Fibroblast of lung (primary cell): ENCODE data around the gene ZCCHC17. TPM values are rescaled to one million over a fixed set of nuclear protein-coding genes. Genes with fewer than 3 reads are reported as not detected.
"Not testable (repeated sequence)": the region's sequence is repeated elsewhere in the genome, so short reads cannot be mapped to it uniquely, and the experiment has no call there.

ENCODE experiments used
- DNase-seq, 2 donors: peaks; one replicate each; pipeline versions ENCODE4 v3.0.0 to v3.0.0-alpha.2; 2010; ENCODE audit warnings: low read depth in 2 of 2
- H2AFZ ChIP-seq: 2 replicates; pipeline ENCODE4 v1.5.1; 2012; ENCODE audit warnings: low read length, control low read depth, inconsistent platforms
- H3K27ac ChIP-seq: 2 replicates; pipeline ENCODE4 v1.5.1; 2011; ENCODE audit warnings: low read length, control low read depth; ENCODE audit not compliant: insufficient read depth
- H3K27me3 ChIP-seq: 2 replicates; pipeline ENCODE4 v1.5.1; 2011; ENCODE audit warnings: mild to moderate bottlenecking, low read length; ENCODE audit not compliant: control insufficient read depth, insufficient read depth
- H3K36me3 ChIP-seq: 2 replicates; pipeline ENCODE4 v1.5.1; 2011; ENCODE audit warnings: low read length; ENCODE audit not compliant: control insufficient read depth, insufficient read depth
- H3K4me1 ChIP-seq: 2 replicates; pipeline ENCODE4 v1.5.1; 2011; ENCODE audit warnings: low read length; ENCODE audit not compliant: control insufficient read depth, insufficient read depth; ENCODE audit errors: extremely low read depth
- H3K4me2 ChIP-seq: 2 replicates; pipeline ENCODE4 v1.5.1; 2011; ENCODE audit warnings: low read length, control low read depth; ENCODE audit not compliant: insufficient read depth; ENCODE audit errors: extremely low read depth
- H3K4me3 ChIP-seq, 4 experiments: fragments of 200-600 bp in 1 of 4; sonication (generic) in 1 of 4; replicated peaks in 1 of 4; 2 replicates each; pipeline ENCODE4 v1.5.1; 2011 to 2016; ENCODE audit warnings: low read length in 4 of 4, low read depth in 3 of 4, mild to moderate bottlenecking in 3 of 4, control low read depth in 2 of 4, inconsistent platforms in 1 of 4, mixed read lengths in 1 of 4; ENCODE audit not compliant: insufficient read depth in 1 of 4; ENCODE audit errors: control extremely low read depth in 1 of 4
- H3K79me2 ChIP-seq: 2 replicates; pipeline ENCODE4 v1.5.1; 2012; ENCODE audit warnings: mild to moderate bottlenecking, low read length, inconsistent platforms; ENCODE audit not compliant: control insufficient read depth, insufficient read depth
- H3K9ac ChIP-seq: 2 replicates; pipeline ENCODE4 v1.5.1; 2011; ENCODE audit warnings: mild to moderate bottlenecking, low read length, control low read depth; ENCODE audit not compliant: insufficient read depth
- H3K9me3 ChIP-seq: 2 replicates; pipeline ENCODE4 v1.5.1; 2012; ENCODE audit warnings: low read depth, low read length; ENCODE audit not compliant: control insufficient read depth, insufficient read depth
- H4K20me1 ChIP-seq: 2 replicates; pipeline ENCODE4 v1.5.1; 2011; ENCODE audit warnings: low read length; ENCODE audit not compliant: control insufficient read depth, insufficient read depth; ENCODE audit errors: extremely low read depth
- CTCF ChIP-seq, 2 donors: IDR thresholded peaks in 1 of 2; conservative IDR thresholded peaks in 1 of 2; 1 replicate in 1 of 2; 2 replicates in 1 of 2; pipeline ENCODE4 v1.5.1; 2011 to 2012; ENCODE audit warnings: low read length in 2 of 2, control low read depth in 1 of 2, inconsistent platforms in 1 of 2, low read depth in 1 of 2, mild to moderate bottlenecking in 1 of 2
- EZH2 ChIP-seq: IDR thresholded peaks from 2 replicates; pipeline ENCODE4 v1.5.1; 2012; ENCODE audit warnings: low read length, control low read depth, mild to moderate bottlenecking; ENCODE audit errors: missing control alignments
- polyA plus RNA-seq, 2 donors: library from polyadenylated mRNA; depleted of rRNA in 1 of 2; stranded (reverse) in 1 of 2; unstranded in 1 of 2; fragments of >200 nt; gene quantifications; 2 replicates each; pipeline ENCODE4 v1.2.1, GENCODE V29; 2011 to 2012; ENCODE audit warnings: missing spikeins in 1 of 2
- total RNA-seq: library from RNA; depleted of rRNA; stranded (reverse); fragments of >200 nt; gene quantifications from 2 replicates; pipeline ENCODE4 v1.2.1, GENCODE V29; 2014

ZCCHC17 gene
- total and polyA plus RNA-seq, 2 donors (not counting 1 experiment from before 2014, with no cell fraction given): 34.0 to 62.3 TPM

GRCh38 chr1:31273619-31274018 lies 23.2 kb upstream of the ZCCHC17 start:
- Histone ChIP-seq H3K79me2 (no peaks in the 10 kb centered on the region), H2AFZ (no peak overlapping the region), H3K4me3 (no peak overlapping the region), H3K27me3 (no peaks in the 10 kb centered on the region), H4K20me1 (no peaks in the 10 kb centered on the region), H3K27ac (no peak overlapping the region), H3K4me2 (no peak overlapping the region), H3K9ac (no peak overlapping the region), H3K9me3 (no peaks in the 10 kb centered on the region), H3K4me1 (no peaks in the 10 kb centered on the region), H3K36me3 (peaks cover 5% of the 10 kb centered on the region)
- no peak for DNase-seq
- TF ChIP-seq CTCF (conservative IDR thresholded peaks at IDR 0.05 in 1 of 2, IDR thresholded peaks at IDR 0.05 in 1 of 2; ENCODE audit: low read depth in 1 of 2, low read length in 2 of 2): no peak
- no peak for TF ChIP-seq EZH2

- not testable (repeated sequence) for H3K4me1 ChIP-seq, H3K9me3 ChIP-seq, H3K79me2 ChIP-seq, H3K4me2 ChIP-seq, H3K27ac ChIP-seq, H2AFZ ChIP-seq, H4K20me1 ChIP-seq, DNase-seq, H3K36me3 ChIP-seq, H3K9ac ChIP-seq, H3K4me3 ChIP-seq, H3K27me3 ChIP-seq
These were observed 14.4 kb upstream of the ZCCHC17 start for GRCh38 chr1:31282426-31282825.

- not testable (repeated sequence) for H3K27me3 ChIP-seq, H3K36me3 ChIP-seq, H3K4me1 ChIP-seq, H2AFZ ChIP-seq, H3K4me2 ChIP-seq, H3K9ac ChIP-seq, H4K20me1 ChIP-seq, DNase-seq, H3K4me3 ChIP-seq, H3K9me3 ChIP-seq, H3K79me2 ChIP-seq, H3K27ac ChIP-seq
These were observed 9.0 kb upstream of the ZCCHC17 start for GRCh38 chr1:31287791-31288190.

GRCh38 chr1:31289021-31289420 lies 7.8 kb upstream of the ZCCHC17 start:
- no peak for DNase-seq
- no peak overlapping the region for H3K4me3 ChIP-seq
- H3K27ac ChIP-seq: no peak overlapping the region
- H3K9me3 ChIP-seq: no peaks in the 10 kb centered on the region
- H3K9ac ChIP-seq: no peak overlapping the region
- no peaks in the 10 kb centered on the region for H3K4me1 ChIP-seq
- H3K36me3 ChIP-seq: peaks cover 2% of the 10 kb centered on the region
- TF ChIP-seq EZH2: no peak
- no peak for TF ChIP-seq CTCF (conservative IDR thresholded peaks at IDR 0.05 in 1 of 2, IDR thresholded peaks at IDR 0.05 in 1 of 2; ENCODE audit: low read depth in 1 of 2, low read length in 2 of 2)
- H2AFZ ChIP-seq: no peak overlapping the region
- no peak overlapping the region for H3K4me2 ChIP-seq
- H4K20me1 ChIP-seq: no peaks in the 10 kb centered on the region
- H3K27me3 ChIP-seq: no peaks in the 10 kb centered on the region
- peaks cover 2% of the 10 kb centered on the region for H3K79me2 ChIP-seq
